MM.1S (cell line): ENCODE results near the gene SLC25A39.

Source experiments
- CTCF ChIP-seq: fragments of 300-600 bp; sonication (generic); IDR thresholded peaks from 2 replicates; pipeline ENCODE4 v1.5.1; 2016; ENCODE audit warnings: antibody characterized with exemption, low read length, mixed read lengths
- EZH2 ChIP-seq: fragments of 300-600 bp; sonication (generic); optimal IDR thresholded peaks from 2 replicates; pipeline ENCODE3; 2017; ENCODE audit warnings: low read depth, mild to moderate bottlenecking, antibody characterized with exemption, low read length, mixed read lengths

- TF ChIP-seq CTCF: no peak
- no peak for TF ChIP-seq EZH2
Observed at GRCh38 chr17:44310188-44310587, 14.4 kb downstream of the SLC25A39 start.
